Hematopoietic multipotent progenitor cell treated with erythropoietin and hydrocortisone succinate and interleukin-3 and kit ligand, for 8 days (in vitro differentiated cells): ENCODE results near the gene CCDC150.
"Not testable (repeated sequence)": the region's sequence is repeated elsewhere in the genome, so short reads cannot be mapped to it uniquely, and the experiment has no call there.

ENCODE experiments used
- DNase-seq: peaks from one replicate; pipeline ENCODE4 v3.0.0-alpha.2; 2015

The CCDC150 gene

DNA sequence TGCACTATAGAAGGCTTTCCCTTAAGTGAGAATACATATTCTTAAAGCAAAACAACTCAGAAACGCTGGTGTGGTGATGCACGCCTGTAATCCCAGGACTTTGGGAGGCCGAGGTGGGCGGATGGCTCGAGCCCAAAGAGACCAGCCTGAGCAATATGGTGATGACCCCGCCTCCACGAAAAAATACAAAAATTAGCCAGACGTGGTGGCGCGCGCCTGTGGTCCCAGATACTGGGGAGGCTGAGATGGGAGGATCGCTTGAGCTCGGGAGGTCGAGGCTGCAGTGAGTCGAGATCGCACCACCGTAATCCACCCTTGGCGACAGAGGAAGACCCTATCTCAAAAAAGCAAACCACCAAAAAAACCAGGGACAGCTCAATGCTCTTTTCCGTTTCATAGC lies 750 bp upstream of the CCDC150 start:
- no peak for DNase-seq

DNA sequence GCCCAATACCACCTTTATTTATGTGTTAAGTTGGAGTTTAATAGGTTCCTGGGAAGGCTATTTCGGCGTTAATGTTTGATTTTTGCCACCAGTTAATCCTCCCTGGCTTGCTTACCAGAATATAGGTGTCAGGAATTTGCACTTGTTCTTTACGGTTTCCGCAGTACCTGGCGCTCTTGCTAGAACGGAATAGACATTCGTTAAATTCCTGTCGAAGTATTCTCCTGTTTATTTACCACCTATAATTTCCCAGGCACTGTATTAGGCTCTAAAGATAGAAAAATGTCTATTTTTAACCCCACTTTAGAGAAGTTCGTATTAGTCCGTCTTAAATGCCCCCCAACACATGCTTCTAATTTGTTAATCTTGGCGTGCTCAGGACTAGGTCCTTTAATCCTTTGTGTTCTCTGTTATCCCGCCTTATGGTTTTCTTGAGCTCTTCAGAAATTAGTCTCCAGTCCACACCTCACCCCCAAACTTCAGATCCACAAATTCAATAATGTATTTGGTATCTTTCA lies 575 bp downstream of the CCDC150 start:
- DNase-seq, result peak; percentile 9

DNA sequence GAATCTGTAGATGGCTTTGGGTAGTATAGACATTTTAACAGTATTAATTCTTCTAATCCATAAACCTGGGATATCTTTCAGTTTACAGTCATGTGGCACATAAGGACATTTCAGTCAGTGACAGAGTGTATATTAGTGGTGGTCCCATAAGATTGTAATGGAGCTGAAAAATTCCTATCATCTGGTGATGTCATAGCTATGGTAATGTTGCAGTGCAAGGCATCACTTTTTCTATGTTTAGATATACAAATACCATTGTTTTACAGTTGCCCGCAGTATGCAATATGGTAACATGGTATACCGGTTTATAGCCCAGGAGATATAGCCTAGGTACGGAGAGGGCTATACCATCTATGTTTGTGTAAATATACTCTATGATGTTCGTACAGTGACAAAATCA lies 9.7 kb downstream of the CCDC150 start:
- DNase-seq, result no peak

GRCh38 chr2:196651387-196652094 lies 12.0 kb downstream of the CCDC150 start:
- no peak for DNase-seq

- DNase-seq, result no peak
These were observed 13.4 kb downstream of the CCDC150 start for GRCh38 chr2:196652869-196653268.

- DNase-seq, result no peak
These were observed 14.3 kb downstream of the CCDC150 start for GRCh38 chr2:196653843-196654242.

GRCh38 chr2:196655761-196656160 lies 16.2 kb downstream of the CCDC150 start:
- DNase-seq, result no peak

DNA sequence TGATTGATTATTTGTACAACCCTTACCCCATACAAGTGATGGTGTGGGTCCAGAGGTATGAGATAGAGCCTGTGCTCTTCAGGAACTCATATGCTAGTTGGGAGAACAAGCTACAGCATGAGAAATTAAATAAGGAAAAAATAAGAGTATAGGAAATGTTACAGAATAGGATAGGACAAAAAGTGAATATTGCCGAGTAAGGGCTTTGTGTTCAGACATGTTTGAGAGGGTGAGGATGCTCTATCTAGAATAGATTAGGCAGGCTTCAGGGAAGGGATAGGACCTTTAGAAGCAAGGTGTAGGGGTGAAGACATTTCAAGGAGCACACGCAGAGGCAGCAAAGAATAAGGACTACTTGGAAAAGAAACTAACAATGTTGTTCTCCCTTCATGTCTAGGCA lies 17.8 kb downstream of the CCDC150 start:
- DNase-seq, result no peak

DNA sequence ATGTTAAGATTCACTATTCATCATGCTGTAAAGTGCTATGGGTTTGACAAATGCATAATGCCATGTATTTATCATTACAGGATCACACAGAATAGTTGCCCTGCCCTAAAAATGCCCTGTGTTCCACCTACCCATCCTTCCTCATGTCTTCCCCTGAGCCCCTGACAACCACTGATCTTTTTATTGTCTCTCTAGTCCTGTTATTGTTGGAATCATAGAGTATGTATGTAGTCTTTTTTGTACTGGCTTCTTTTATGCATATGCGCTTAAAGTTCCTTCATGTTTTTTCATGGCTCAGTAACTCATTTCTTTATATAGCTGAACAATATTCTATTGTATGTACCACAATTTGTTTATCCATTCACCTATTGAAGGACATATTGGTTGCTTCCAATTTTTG lies 20.3 kb downstream of the CCDC150 start:
- DNase-seq, result no peak

GRCh38 chr2:196660244-196660643 lies 20.7 kb downstream of the CCDC150 start:
- no peak for DNase-seq

DNA sequence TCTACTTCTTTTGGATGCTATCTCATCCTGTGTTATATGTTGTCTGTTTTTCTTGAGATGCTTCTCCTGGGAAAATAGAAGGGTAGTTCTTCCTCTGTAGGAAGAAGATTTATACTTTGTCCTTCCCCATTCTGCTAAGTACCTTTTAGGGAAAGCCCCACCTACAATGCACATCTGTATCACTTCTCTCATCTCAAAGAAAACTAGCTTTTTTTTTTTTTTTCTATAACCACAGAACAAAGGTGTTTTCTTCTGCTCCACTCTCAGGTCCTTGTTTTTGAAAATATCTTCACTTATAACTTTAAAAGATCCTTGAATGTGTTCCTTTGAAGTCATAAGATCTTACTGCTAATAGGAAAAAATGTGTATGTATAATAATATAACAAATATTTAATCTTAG lies 30.8 kb downstream of the CCDC150 start:
- DNase-seq, result no peak

DNA sequence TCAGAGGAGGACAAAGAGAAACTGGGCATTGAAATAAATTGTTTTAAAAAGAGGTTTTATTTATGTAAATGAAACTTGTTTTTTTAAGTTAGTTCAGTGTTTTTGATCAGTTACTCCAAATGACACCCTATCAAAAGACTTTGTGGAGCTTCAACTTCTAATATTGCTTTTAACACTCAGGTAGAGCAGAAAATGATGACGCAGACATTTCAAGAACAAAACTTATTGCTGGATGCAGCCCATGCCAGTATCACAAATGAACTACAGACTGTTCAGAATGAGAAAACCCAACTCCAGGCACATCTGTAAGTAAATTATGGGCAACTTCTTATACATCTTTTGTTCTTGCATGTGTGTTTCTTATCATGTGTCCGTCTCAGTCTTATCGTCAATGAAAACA lies 36.4 kb downstream of the CCDC150 start:
- no peak for DNase-seq

- no peak for DNase-seq
These were observed 37.9 kb downstream of the CCDC150 start for GRCh38 chr2:196677404-196677803.

GRCh38 chr2:196679368-196679767 lies 39.9 kb downstream of the CCDC150 start:
- DNase-seq, result no peak

DNA sequence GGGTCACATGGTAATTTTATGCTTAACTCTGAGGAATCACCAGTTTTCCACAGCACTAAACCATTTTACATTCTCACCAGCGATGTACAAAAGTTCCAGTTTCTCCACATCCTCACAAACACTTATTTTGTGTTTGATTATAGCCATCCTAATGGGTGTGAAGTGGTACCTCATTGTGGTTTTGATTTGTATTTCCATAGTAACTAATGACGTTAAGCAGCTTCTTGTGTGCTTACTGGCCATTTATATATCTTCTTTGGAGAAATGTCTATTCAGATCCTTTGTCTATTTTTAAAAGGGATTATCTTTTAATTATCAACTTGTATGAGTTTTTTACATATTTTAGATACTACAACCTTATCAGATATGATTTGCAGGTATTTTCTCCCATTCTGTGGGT lies 42.0 kb downstream of the CCDC150 start:
- no peak for DNase-seq

DNA sequence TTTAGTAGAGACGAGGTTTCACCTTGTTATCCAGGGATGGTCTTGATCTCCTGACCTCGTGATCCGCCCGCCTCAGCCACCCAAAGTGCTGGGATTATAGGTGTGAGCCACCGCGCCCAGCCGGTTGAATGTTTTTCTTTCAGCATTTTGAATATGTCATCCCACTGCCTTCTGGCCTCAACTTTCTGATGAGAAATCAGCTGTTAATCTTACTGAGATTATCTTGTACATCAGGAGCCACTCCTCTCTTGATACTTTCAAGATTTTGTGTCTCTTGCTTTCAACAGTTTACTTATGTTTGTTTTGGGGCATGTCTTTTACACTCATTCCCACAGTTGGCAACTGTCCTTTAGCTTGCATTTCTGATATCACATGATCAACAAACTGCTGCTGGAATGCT lies 46.3 kb downstream of the CCDC150 start:
- no peak for DNase-seq

DNA sequence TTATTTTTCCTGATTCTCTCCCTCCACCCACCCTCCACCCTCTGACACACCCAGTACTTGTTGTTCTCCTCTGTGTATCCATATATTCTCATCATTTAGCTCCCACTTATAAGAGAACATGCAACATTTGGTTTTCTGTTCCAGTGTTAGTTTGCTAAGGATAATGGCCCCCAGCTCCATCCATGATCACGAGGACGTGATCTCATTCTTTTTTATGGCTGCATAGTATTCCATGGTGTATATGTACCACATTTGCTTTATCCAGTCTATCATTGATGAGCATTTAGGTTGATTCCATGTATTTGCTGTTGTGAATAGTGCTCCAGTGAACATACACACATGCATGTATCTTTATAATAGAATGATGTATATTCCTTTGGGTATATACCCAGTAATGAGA lies 47.2 kb downstream of the CCDC150 start:
- DNase-seq, result not testable (repeated sequence)

DNA sequence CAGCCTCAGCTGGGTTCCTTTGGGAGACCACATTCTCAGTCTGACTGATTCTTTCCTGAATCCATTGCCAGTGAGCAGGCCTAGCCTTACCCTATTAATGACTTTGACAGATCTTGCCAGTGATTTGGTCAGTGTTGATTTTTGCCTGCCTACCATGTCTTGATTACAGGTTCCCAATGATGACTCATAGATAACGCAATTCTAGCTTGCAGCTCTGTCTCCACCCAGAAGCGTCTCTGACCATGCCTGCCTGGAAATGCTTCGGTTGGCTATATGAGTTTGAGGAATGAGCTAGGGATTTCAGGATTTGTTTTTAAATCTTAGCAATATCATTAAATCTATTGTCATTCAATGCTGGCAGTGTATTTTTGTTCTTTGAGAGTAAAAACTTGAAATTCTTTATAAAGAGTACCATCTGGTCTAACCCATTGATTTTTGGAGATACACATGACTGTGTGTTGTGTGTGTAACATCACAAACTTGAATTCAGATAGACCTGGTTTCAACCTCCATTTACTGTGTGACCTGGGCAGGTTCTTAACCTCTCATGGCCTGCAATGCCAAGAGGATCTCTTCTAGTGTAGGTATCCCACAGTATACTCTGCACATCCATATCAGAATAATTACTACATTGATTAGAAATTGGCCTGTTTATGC lies 57.0 kb downstream of the CCDC150 start:
- no peak for DNase-seq

DNA sequence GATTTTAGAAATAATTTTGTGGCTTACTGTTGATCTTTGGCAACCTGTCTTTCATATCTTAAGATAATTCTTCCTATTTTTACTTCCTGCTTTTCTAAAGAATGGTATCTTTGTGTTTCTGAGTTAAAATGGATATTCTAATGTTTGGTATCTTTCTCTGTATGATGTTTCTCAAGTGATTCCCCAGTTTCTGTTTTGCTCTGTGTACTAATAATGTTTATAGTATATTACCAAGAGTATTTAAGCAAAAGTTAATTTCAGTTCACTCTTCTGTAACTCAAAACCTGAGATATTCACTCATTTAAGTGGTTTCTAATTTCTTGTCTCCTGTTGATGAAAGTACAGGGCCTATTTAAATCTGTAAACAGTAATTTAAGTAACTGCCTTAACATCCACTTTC lies 58.3 kb downstream of the CCDC150 start:
- DNase-seq, result no peak

DNA sequence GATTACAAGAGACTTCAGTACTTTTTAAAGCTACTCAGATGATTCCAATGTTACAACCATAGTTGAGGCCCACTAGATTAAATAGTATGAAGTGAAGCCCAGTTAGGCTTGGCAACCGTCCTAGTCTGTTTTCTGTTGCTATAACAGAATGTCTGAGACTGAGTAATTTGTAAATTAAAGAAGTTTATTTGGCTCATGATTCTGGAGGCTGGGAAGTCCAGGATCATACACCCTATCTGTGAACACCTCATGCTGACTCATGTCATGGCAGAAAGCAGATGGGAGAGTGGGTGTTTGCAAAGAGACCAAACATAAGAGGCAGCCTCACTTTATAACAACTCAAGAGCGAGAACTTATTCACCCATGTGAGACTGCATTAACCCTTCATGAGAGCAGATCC lies 63.1 kb downstream of the CCDC150 start:
- no peak for DNase-seq

DNA sequence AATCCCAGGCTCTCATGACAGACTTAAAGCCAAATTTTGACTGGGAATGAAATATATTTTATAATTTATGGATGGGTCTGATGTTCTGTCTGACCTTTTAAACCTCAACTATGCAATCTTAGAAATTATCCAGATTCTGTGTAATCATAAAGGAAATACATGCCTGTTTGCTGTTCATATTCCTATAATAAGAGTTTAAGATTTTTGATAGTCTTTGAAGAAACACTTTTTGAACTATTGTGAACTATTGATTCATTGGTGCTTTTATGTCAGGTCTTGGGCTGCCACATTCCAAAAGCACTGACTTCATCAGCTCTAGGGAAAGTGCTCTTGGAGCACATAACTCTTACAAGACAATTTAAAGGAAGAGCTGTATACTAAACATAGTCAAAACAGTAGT lies 64.2 kb downstream of the CCDC150 start:
- DNase-seq, result no peak

GRCh38 chr2:196710056-196710455 lies 70.5 kb downstream of the CCDC150 start:
- not testable (repeated sequence) for DNase-seq

DNA sequence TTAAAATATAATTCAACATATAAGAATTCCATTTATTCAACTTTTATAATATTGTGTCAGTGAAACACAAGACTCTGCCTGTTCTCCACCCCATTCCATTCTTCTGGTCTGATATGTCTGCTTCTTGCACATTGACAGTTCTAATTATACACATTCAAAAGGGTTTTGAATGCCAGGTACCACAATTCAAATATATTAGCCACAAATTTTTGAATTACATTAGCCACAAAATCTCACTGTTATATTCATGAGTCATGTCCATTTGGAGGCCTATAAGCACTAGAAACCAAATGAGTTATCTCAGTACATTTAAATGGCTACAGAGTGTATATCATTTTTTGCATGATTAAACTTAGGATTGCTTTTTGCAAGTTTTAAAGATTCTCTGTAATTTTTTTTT lies 72.1 kb downstream of the CCDC150 start:
- no peak for DNase-seq

DNA sequence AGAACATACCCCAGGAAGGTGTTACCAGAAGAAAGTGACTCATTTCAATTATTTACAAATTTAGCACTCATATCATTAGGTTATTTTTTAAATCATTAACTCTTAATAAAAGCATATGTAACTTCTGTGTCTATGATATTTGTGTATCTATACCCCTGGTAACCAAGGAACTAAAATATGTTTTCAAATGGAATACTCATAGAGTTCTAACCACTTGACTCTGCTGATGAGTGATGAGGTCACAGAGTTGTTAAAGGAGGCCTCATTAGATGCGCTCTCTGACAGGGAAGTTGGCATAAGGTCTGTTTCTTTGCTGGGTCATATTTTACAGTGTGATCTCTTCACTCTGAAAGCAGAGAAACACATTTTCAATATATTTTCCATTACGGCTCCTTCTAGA lies 73.4 kb downstream of the CCDC150 start:
- no peak for DNase-seq
